ENCODE data around the gene HACD1. TPM values are rescaled to one million over a fixed set of nuclear protein-coding genes. Genes with fewer than 3 reads are reported as not detected.
A peak's percentile ranks its signal among the peaks of the same experiment; 100 is the strongest.

HACD1 gene
- total and polyA plus RNA-seq, 10 of the 15 experiments (the other 5 are each of a cell fraction or from before 2014, with no cell fraction given) = 0.22 to 1.5 (median 0.78) TPM; not detected in 1

GRCh38 chr10:17607603-17608332 is 9.4 kb downstream of the HACD1 start:
- Histone ChIP-seq H3K4me1 (ENCODE audit: control insufficient read depth, insufficient read depth, low read length) (no peaks in the 10 kb centered on the region), H2AFZ (ENCODE audit: control insufficient read depth, low read depth, low read length) (no peak overlapping the region), H3K27ac (ENCODE audit: control insufficient read depth, insufficient read depth) (no peak overlapping the region), H3K4me2 (ENCODE audit: control insufficient read depth, insufficient read depth) (no peak overlapping the region), H4K20me1 (ENCODE audit: control insufficient read depth, insufficient read depth) (no peaks in the 10 kb centered on the region), H3K9me3 (replicated peaks; ENCODE audit: control insufficient read depth, insufficient read depth, low read length) (no peaks in the 10 kb centered on the region), H3K36me3 (ENCODE audit: control insufficient read depth in 2 of 2, insufficient read depth in 2 of 2, low read length in 1 of 2) (no peaks in the 10 kb centered on the region), H3K4me3 (no peak overlapping the region), H3K79me2 (ENCODE audit: control insufficient read depth, insufficient read depth, low read length) (no peaks in the 10 kb centered on the region), H3K9ac (ENCODE audit: control insufficient read depth, insufficient read depth, low read length) (no peak overlapping the region), H3K27me3 (replicated peaks in 1 of 2; ENCODE audit: control insufficient read depth in 2 of 2, insufficient read depth in 2 of 2, low read length in 1 of 2) (no peaks in the 10 kb centered on the region)
- in situ Hi-C loops (cut with MboI) (loop anchor here (5.0 to 10.0 kb wide), 3 partner anchors 135 to 617 kb away; no protein-coding TSS in a partner anchor), intact Hi-C loops (cut with micrococcal nuclease; ENCODE audit: unreplicated experiment) (loop anchor here (1.0 to 5.0 kb wide), 5 partner anchors 136 to 630 kb away; no protein-coding TSS in a partner anchor)
- CTCF ChIA-PET = interaction anchor here (0.7 to 5.9 kb wide), 14 partner anchors 8 to 632 kb away, joined by 3 to 61 read pairs (median 4); partner anchors contain the start of gene STAM
- SMC1A ChIA-PET (ENCODE audit: uncharacterized antibody, unreplicated experiment) = interaction anchor here (1.1 to 1.2 kb wide), 2 partner anchors 130 to 136 kb away, joined by 4 read pairs; no protein-coding TSS in a partner anchor
- RAD21 ChIA-PET (ENCODE audit: unreplicated experiment) = no interaction called here
- no peak for DNase-seq (ENCODE audit: low read depth, low spot score)
- POLR2A ChIA-PET = no interaction called here
- ATAC-seq = peak; percentile 91
- 44% methylated on average over 9 of the region's 9 CpGs for WGBS (ENCODE audit: insufficient coverage, insufficient replicate concordance, low lambda C conversion rate, missing lambda C conversion rate)
- BruUV-seq (replicated peaks) = no TSS peak
- FAIRE-seq = peak; percentile 87
- TF ChIP-seq ATF7 (IDR thresholded peaks at IDR 0.05; ENCODE audit: low read depth) (no peak), SMC3 (IDR thresholded peaks at IDR 0.05; ENCODE audit: borderline replicate concordance, low read length) (peak; percentile 77), MLLT1 (IDR thresholded peaks at IDR 0.05) (no peak), CEBPB (IDR thresholded peaks at IDR 0.05; ENCODE audit: borderline replicate concordance in 1 of 2, low read depth in 2 of 2, low read length in 2 of 2) (no peak), MTA3 (IDR thresholded peaks at IDR 0.05; ENCODE audit: borderline replicate concordance, low read length) (no peak), CUX1 (IDR thresholded peaks at IDR 0.05; ENCODE audit: insufficient replicate concordance, low read depth, low read length) (no peak), GATAD2B (conservative IDR thresholded peaks at IDR 0.05; ENCODE audit: low read depth) (no peak), GABPA (IDR thresholded peaks at IDR 0.05; ENCODE audit: low read depth) (no peak), RELA (IDR thresholded peaks at IDR 0.05; ENCODE audit: borderline replicate concordance, partially characterized antibody) (peak; percentile 23), BHLHE40 (IDR thresholded peaks at IDR 0.05; ENCODE audit: borderline replicate concordance in 1 of 2, low read depth in 2 of 2, low read length in 1 of 2) (0 out of 4 replicates have a peak, but pooled peaks of 1 of the 2 experiments have one; percentile 35), FOXM1 (IDR thresholded peaks at IDR 0.05; ENCODE audit: low read depth, low read length) (no peak), PKNOX1 (IDR thresholded peaks at IDR 0.05) (peak; percentile 41; the same call in 1 of the 2 replicates)

Data from GM12878 (cell line).